Neural progenitor cell (in vitro differentiated cells): ENCODE results near the gene ATF6. TPM values are rescaled to one million over a fixed set of nuclear protein-coding genes. Genes with fewer than 3 reads are reported as not detected.

Source experiments
- DNase-seq: peaks from one replicate; pipeline ENCODE4 v3.0.0-alpha.2; 2016; ENCODE audit warnings: low spot score
- H2AFZ ChIP-seq: fragments of 200-600 bp; sonication (generic); replicated peaks from 2 replicates; pipeline ENCODE4 v1.6.1; 2016; ENCODE audit warnings: antibody characterized with exemption
- H3F3A ChIP-seq: fragments of 200-600 bp; sonication (generic); 2 replicates; pipeline ENCODE4 v1.6.1; 2016; ENCODE audit warnings: antibody characterized with exemption, low read depth
- H3K27ac ChIP-seq: fragments of 200-600 bp; sonication (generic); 2 replicates; pipeline ENCODE4 v1.5.1; 2016; ENCODE audit warnings: mild to moderate bottlenecking
- H3K27me3 ChIP-seq: fragments of 200-600 bp; sonication (generic); 2 replicates; pipeline ENCODE4 v1.6.1; 2016; ENCODE audit warnings: mild to moderate bottlenecking, moderate library complexity
- H3K36me3 ChIP-seq: fragments of 200-600 bp; sonication (generic); 2 replicates; pipeline ENCODE4 v1.5.1; 2016
- H3K4me1 ChIP-seq: fragments of 200-600 bp; sonication (generic); 2 replicates; pipeline ENCODE4 v1.6.1; 2016; ENCODE audit warnings: mixed run types
- H3K4me2 ChIP-seq: fragments of 200-600 bp; sonication (generic); 2 replicates; pipeline ENCODE4 v1.6.1; 2016
- H3K4me3 ChIP-seq: fragments of 200-600 bp; sonication (generic); 2 replicates; pipeline ENCODE4 v1.5.1; 2016
- H3K79me2 ChIP-seq: fragments of 200-600 bp; sonication (generic); 2 replicates; pipeline ENCODE4 v1.6.1; 2016; ENCODE audit warnings: low read depth
- H3K9ac ChIP-seq: fragments of 200-600 bp; sonication (generic); 2 replicates; pipeline ENCODE4 v1.6.1; 2016
- H3K9me3 ChIP-seq: fragments of 200-600 bp; sonication (generic); 2 replicates; pipeline ENCODE4 v1.5.1; 2016; ENCODE audit warnings: low read depth
- H4K20me1 ChIP-seq: fragments of 200-600 bp; sonication (generic); 2 replicates; pipeline ENCODE4 v1.6.1; 2016; ENCODE audit warnings: low read depth
- H3K27ac Mint-ChIP-seq: 3 replicates; pipeline ENCODE4 v1.8.0; 2021; ENCODE audit warnings: mixed read lengths
- H3K27me3 Mint-ChIP-seq: 2 replicates; pipeline ENCODE4 v1.8.0; 2022; ENCODE audit warnings: low read depth, mild to moderate bottlenecking, inconsistent platforms, moderate library complexity, mixed read lengths; ENCODE audit not compliant: insufficient read depth
- H3K36me3 Mint-ChIP-seq: 3 replicates; pipeline ENCODE4 v1.8.0; 2021; ENCODE audit warnings: mixed read lengths
- H3K4me1 Mint-ChIP-seq: 3 replicates; pipeline ENCODE4 v1.8.0; 2021; ENCODE audit warnings: mixed read lengths
- H3K4me3 Mint-ChIP-seq: 3 replicates; pipeline ENCODE4 v1.8.0; 2021; ENCODE audit warnings: mild to moderate bottlenecking, moderate library complexity, mixed read lengths
- H3K9me3 Mint-ChIP-seq: 3 replicates; pipeline ENCODE4 v1.8.0; 2020; ENCODE audit warnings: mixed read lengths
- EZH2 ChIP-seq: fragments of 200-600 bp; sonication (generic); IDR thresholded peaks from 2 replicates; pipeline ENCODE4 v1.6.1; 2017; ENCODE audit warnings: antibody characterized with exemption, mild to moderate bottlenecking, moderate library complexity
- EZH2phosphoT487 ChIP-seq: fragments of 200-600 bp; sonication (generic); IDR thresholded peaks from 2 replicates; pipeline ENCODE4 v1.6.1; 2017; ENCODE audit warnings: antibody characterized with exemption
- total RNA-seq: library from RNA; depleted of rRNA; stranded (reverse); fragments of >200 nt; gene quantifications from 2 replicates; pipeline ENCODE4 v1.2.3, GENCODE V29; 2015; ENCODE audit warnings: low replicate concordance
- TF ChIP-seq, protein P1 (sequence below): fragments of 200-600 bp; sonication (generic); IDR thresholded peaks from 2 replicates; pipeline ENCODE4 v1.5.1; 2017; ENCODE audit warnings: antibody characterized with exemption, mild to moderate bottlenecking

Gene ATF6
- total RNA-seq, 1 donor from 2014 or later, result 31.7 TPM

DNA sequence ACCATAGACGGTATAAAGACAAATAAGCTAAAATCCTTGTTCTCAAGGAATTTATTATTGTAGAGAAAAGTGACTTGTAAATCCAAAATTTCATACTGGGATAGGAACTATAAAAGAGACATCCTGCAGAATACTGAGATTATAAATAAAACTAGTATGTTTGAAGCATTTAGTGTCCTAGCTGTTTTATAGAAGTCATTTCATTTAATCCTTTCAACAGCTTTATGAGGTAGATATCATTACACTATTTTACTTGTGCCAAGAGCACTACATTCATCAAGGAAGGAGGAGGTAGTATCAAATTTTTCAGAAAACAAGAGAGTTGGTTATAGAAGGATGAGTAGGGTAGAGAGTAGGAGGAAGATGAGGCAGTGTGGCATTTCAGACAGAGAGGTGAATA, 119.6 kb downstream of the ATF6 start:
- H3K4me3 ChIP-seq, result no peak overlapping the region
- H3K36me3 ChIP-seq, result no peaks in the 10 kb centered on the region
- H3K27ac Mint-ChIP-seq, result no peak overlapping the region
- no peaks in the 10 kb centered on the region for H3K9me3 Mint-ChIP-seq
- TF ChIP-seq, protein P1, sequence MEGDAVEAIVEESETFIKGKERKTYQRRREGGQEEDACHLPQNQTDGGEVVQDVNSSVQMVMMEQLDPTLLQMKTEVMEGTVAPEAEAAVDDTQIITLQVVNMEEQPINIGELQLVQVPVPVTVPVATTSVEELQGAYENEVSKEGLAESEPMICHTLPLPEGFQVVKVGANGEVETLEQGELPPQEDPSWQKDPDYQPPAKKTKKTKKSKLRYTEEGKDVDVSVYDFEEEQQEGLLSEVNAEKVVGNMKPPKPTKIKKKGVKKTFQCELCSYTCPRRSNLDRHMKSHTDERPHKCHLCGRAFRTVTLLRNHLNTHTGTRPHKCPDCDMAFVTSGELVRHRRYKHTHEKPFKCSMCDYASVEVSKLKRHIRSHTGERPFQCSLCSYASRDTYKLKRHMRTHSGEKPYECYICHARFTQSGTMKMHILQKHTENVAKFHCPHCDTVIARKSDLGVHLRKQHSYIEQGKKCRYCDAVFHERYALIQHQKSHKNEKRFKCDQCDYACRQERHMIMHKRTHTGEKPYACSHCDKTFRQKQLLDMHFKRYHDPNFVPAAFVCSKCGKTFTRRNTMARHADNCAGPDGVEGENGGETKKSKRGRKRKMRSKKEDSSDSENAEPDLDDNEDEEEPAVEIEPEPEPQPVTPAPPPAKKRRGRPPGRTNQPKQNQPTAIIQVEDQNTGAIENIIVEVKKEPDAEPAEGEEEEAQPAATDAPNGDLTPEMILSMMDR, result no peak
- TF ChIP-seq EZH2, result no peak
- TF ChIP-seq EZH2phosphoT487, result no peak
- H3K27me3 Mint-ChIP-seq, result no peaks in the 10 kb centered on the region
- no peak overlapping the region for H3K4me2 ChIP-seq
- no peaks in the 10 kb centered on the region for H4K20me1 ChIP-seq
- H3K4me3 Mint-ChIP-seq, result no peak overlapping the region
- H3F3A ChIP-seq, result no peaks in the 10 kb centered on the region
- DNase-seq, result no peak
- H3K36me3 Mint-ChIP-seq, result peaks cover 4% of the 10 kb centered on the region
- no peaks in the 10 kb centered on the region for H3K4me1 ChIP-seq
- H3K4me1 Mint-ChIP-seq, result peaks cover 2% of the 10 kb centered on the region
- no peaks in the 10 kb centered on the region for H3K9me3 ChIP-seq
- H3K79me2 ChIP-seq, result no peaks in the 10 kb centered on the region
- H3K9ac ChIP-seq, result no peak overlapping the region
- no peak overlapping the region for H2AFZ ChIP-seq
- no peaks in the 10 kb centered on the region for H3K27me3 ChIP-seq
- no peak overlapping the region for H3K27ac ChIP-seq

DNA sequence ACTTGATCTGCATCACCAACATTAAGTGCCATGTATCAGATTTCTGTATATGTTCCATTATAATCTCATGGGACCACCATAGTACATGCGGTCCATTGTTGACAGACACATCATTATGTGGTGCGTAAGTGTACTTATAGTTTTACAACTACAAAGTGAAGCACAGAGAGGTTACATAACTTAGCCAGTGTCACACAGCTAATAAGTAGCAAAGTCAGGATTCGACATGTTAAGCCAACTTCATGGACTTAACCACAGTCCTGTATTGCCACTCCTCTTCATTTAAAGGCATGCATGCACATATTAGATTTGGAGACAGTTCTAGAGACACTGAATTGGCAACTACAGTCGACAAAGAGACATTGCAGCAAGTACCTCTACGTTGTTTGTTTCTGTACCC, 120.5 kb downstream of the ATF6 start:
- Histone ChIP-seq H3K36me3 (no peaks in the 10 kb centered on the region), H3K27ac (no peak overlapping the region), H3K4me1 (no peaks in the 10 kb centered on the region), H3K9me3 (no peaks in the 10 kb centered on the region), H3F3A (no peaks in the 10 kb centered on the region), H3K4me3 (no peak overlapping the region), H2AFZ (no peak overlapping the region), H3K79me2 (no peaks in the 10 kb centered on the region), H3K9ac (no peak overlapping the region), H3K4me2 (no peak overlapping the region), H4K20me1 (no peaks in the 10 kb centered on the region), H3K27me3 (no peaks in the 10 kb centered on the region)
- no peak overlapping the region for H3K4me3 Mint-ChIP-seq
- H3K9me3 Mint-ChIP-seq, result no peaks in the 10 kb centered on the region
- DNase-seq, result no peak
- H3K27ac Mint-ChIP-seq, result no peak overlapping the region
- peaks cover 10% of the 10 kb centered on the region for H3K36me3 Mint-ChIP-seq
- H3K4me1 Mint-ChIP-seq, result peaks cover 2% of the 10 kb centered on the region
- TF ChIP-seq EZH2, result no peak
- TF ChIP-seq, protein P1, result no peak
- no peak for TF ChIP-seq EZH2phosphoT487
- H3K27me3 Mint-ChIP-seq, result no peaks in the 10 kb centered on the region

DNA sequence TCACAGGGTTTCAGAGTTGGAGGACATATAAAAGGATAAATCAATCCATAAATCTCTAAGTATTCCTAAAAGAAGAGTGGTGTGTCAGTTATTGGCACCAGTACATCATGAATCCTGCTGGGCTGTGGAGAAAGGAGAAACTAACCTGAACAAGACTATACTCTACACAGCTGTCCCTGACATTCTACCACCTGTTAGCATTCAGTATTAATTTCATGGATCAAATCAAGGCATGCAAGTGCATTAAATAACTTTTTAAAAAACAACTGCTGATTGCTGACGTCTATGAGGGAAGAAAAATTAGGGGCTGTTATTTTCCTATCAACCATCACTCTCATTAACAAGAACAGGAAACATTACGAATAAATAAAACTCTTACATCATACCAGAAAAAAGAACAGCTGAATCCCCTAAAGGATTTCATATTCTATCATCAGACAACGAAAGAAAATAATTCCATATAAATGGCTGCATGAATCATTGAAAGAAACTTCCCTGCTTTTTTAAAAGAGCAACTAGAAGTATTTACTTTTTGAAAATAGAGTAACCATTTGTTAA, 121.7 kb downstream of the ATF6 start:
- no peak overlapping the region for H3K4me2 ChIP-seq
- no peaks in the 10 kb centered on the region for H3F3A ChIP-seq
- H3K4me1 ChIP-seq, result no peaks in the 10 kb centered on the region
- no peaks in the 10 kb centered on the region for H3K27me3 ChIP-seq
- H3K27ac Mint-ChIP-seq, result no peak overlapping the region
- no peaks in the 10 kb centered on the region for H4K20me1 ChIP-seq
- H3K4me1 Mint-ChIP-seq, result peaks cover 2% of the 10 kb centered on the region
- H2AFZ ChIP-seq, result no peak overlapping the region
- no peaks in the 10 kb centered on the region for H3K79me2 ChIP-seq
- H3K9ac ChIP-seq, result no peak overlapping the region
- no peaks in the 10 kb centered on the region for H3K9me3 ChIP-seq
- no peak overlapping the region for H3K27ac ChIP-seq
- H3K27me3 Mint-ChIP-seq, result peaks cover 2% of the 10 kb centered on the region
- H3K36me3 Mint-ChIP-seq, result peaks cover 11% of the 10 kb centered on the region
- no peak overlapping the region for H3K4me3 Mint-ChIP-seq
- no peak overlapping the region for H3K4me3 ChIP-seq
- DNase-seq, result no peak
- H3K36me3 ChIP-seq, result no peaks in the 10 kb centered on the region
- no peaks in the 10 kb centered on the region for H3K9me3 Mint-ChIP-seq
- TF ChIP-seq, protein P1, result no peak
- no peak for TF ChIP-seq EZH2phosphoT487
- TF ChIP-seq EZH2, result no peak
